Neutrophil (primary cell): ENCODE measurements around the gene LIMA1.
"Not testable (repeated sequence)": the region's sequence is repeated elsewhere in the genome, so short reads cannot be mapped to it uniquely, and the experiment has no call there.

Source experiments
- H3K27ac ChIP-seq: fragments of 200-600 bp; sonication (generic); 2 replicates; pipeline ENCODE4 v1.5.1; 2016; ENCODE audit warnings: mild to moderate bottlenecking, moderate library complexity
- H3K27me3 ChIP-seq: fragments of 200-600 bp; sonication (generic); 2 replicates; pipeline ENCODE4 v1.6.0; 2016; ENCODE audit warnings: mild to moderate bottlenecking
- H3K36me3 ChIP-seq: fragments of 200-600 bp; sonication (generic); 2 replicates; pipeline ENCODE4 v1.5.1; 2017
- H3K4me1 ChIP-seq, 2 experiments: fragments of 200-600 bp in 1 of 2; sonication (generic) in 1 of 2; 1 replicate in 1 of 2; 2 replicates in 1 of 2; pipeline versions ENCODE4 v1.5.1 to v1.6.1; 2013 to 2016; ENCODE audit warnings: low read depth in 1 of 2, low read length in 1 of 2, mild to moderate bottlenecking in 1 of 2, moderate library complexity in 1 of 2; ENCODE audit not compliant: control insufficient read depth in 1 of 2, insufficient read depth in 1 of 2
- H3K4me3 ChIP-seq, 2 experiments: fragments of 200-600 bp in 1 of 2; sonication (generic) in 1 of 2; 1 replicate in 1 of 2; 2 replicates in 1 of 2; pipeline ENCODE4 v1.5.1; 2013 to 2016; ENCODE audit warnings: low read depth in 1 of 2, low read length in 1 of 2, mild to moderate bottlenecking in 1 of 2, moderate library complexity in 1 of 2
- H3K9me3 ChIP-seq: fragments of 200-600 bp; sonication (generic); 2 replicates; pipeline ENCODE4 v1.5.1; 2016
- TF ChIP-seq, protein P1 (sequence below): fragments of 200-600 bp; sonication (generic); IDR thresholded peaks from 2 replicates; pipeline ENCODE4 v1.5.1; 2016; ENCODE audit warnings: antibody characterized with exemption

The LIMA1 gene

DNA sequence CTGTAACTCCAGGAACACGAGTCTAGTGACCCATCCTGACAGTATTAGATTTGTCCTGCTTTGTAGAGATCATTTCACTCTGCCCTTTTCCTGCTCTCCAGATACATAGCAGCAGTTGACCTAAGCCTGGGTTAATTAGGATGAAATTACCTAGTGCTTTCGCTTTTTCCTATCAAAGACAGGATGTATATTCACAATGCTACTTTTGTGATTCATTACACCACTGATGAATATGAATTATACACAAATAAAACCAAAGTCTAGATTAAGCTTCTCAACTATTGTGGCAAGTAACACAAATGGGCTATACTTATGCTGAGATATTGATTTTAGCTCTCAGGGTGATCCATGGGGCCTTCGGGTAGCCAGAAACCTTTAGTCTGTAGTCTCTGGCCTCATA, 134.0 kb downstream of the LIMA1 start:
- no peak overlapping the region for H3K4me3 ChIP-seq
- H3K27me3 ChIP-seq: no peaks in the 10 kb centered on the region
- H3K27ac ChIP-seq: no peak overlapping the region
- no peaks in the 10 kb centered on the region for H3K9me3 ChIP-seq
- peaks cover 5% of the 10 kb centered on the region for H3K36me3 ChIP-seq
- no peaks in the 10 kb centered on the region for H3K4me1 ChIP-seq
- TF ChIP-seq, protein P1, sequence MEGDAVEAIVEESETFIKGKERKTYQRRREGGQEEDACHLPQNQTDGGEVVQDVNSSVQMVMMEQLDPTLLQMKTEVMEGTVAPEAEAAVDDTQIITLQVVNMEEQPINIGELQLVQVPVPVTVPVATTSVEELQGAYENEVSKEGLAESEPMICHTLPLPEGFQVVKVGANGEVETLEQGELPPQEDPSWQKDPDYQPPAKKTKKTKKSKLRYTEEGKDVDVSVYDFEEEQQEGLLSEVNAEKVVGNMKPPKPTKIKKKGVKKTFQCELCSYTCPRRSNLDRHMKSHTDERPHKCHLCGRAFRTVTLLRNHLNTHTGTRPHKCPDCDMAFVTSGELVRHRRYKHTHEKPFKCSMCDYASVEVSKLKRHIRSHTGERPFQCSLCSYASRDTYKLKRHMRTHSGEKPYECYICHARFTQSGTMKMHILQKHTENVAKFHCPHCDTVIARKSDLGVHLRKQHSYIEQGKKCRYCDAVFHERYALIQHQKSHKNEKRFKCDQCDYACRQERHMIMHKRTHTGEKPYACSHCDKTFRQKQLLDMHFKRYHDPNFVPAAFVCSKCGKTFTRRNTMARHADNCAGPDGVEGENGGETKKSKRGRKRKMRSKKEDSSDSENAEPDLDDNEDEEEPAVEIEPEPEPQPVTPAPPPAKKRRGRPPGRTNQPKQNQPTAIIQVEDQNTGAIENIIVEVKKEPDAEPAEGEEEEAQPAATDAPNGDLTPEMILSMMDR: no peak

DNA sequence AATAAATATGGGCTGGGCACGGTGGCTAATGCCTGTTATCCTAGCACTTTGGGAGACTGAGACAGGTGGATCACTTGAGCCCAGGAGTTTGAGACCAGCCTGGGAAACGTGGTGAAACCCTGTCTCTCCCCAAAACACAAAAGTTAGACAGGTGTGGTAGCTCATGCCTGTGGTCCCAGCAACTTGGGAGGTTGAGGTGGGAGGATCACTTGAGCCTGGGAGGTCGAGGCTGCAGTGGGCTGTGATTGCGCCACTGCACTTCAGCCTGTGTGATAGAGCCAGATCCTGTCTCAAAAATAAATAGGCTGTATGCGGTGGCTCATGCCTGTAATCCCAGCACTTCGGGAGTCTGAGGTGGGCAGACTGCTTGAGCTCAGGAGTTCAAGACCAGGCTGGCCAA, 135.3 kb downstream of the LIMA1 start:
- not testable (repeated sequence) for H3K9me3 ChIP-seq, H3K27ac ChIP-seq, H3K4me3 ChIP-seq, H3K4me1 ChIP-seq, H3K27me3 ChIP-seq
- peaks cover 10% of the 10 kb centered on the region for H3K36me3 ChIP-seq

DNA sequence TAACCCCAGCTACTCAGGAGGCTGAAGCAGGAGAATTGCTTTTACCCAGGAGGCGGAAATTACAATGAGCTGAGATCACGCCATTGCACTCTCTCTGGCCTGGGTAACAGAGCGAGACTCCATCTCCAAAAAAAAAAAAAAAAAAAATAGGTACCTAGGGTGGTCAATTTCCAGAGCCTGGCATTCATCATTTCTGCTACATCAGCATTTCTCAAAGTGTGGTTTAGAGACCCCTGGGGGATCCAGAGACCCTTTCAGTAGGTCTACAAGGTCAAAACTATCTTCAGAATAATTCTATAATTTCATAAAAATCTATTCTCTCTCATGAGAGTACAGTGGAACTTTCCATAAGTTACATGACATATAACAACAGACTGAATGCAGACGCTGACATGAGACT, 136.0 kb downstream of the LIMA1 start:
- Histone ChIP-seq H3K9me3 (no peaks in the 10 kb centered on the region), H3K27me3 (no peaks in the 10 kb centered on the region), H3K4me1 (no peaks in the 10 kb centered on the region), H3K27ac (no peak overlapping the region), H3K4me3 (no peak overlapping the region), H3K36me3 (peaks cover 17% of the 10 kb centered on the region)
- TF ChIP-seq, protein P1: no peak

DNA sequence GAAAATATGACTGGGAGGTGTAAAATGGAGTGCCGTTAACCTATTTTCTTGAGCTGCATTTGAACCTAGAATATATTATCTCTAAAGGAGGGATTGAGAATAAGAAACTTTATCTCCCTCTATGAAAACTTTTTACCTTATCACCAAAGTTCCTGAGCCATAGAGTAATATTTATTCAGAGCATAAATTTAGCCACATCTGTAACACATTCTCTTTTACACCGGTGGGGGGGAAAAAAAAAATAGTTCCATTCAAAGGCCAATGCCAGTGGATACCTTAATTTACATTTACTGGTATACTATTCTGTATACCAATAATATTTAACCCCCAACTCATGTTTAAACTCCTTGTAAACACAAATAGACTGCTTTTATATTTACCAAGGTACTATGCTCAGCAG, 137.9 kb downstream of the LIMA1 start:
- no peaks in the 10 kb centered on the region for H3K27me3 ChIP-seq
- peaks cover 34% of the 10 kb centered on the region for H3K36me3 ChIP-seq
- no peak overlapping the region for H3K4me3 ChIP-seq
- TF ChIP-seq, protein P1: no peak
- H3K27ac ChIP-seq: no peak overlapping the region
- H3K4me1 ChIP-seq: no peaks in the 10 kb centered on the region
- no peaks in the 10 kb centered on the region for H3K9me3 ChIP-seq

DNA sequence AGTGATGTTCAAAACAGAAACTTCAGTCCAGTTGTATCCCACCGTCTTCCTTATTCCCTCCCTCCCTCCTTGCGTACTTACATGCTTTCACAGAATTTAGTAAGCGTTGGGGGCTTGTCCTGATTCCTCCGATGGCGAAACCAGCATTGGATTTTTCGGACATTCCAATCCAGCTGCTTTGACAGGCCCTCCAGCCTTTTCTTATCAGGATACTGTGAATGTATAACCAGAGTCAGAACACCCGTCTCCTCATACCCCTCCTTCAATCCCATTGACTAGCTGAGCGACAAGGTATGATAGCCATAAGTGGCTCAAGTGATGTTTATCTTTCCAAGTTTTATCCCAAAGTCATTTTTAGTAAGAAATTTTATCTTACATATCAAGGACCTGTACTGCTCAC, 140.3 kb downstream of the LIMA1 start:
- Histone ChIP-seq H3K4me3 (no peak overlapping the region), H3K36me3 (peaks cover 55% of the 10 kb centered on the region), H3K9me3 (no peaks in the 10 kb centered on the region), H3K27me3 (no peaks in the 10 kb centered on the region), H3K4me1 (no peaks in the 10 kb centered on the region), H3K27ac (no peak overlapping the region)
- TF ChIP-seq, protein P1: no peak

DNA sequence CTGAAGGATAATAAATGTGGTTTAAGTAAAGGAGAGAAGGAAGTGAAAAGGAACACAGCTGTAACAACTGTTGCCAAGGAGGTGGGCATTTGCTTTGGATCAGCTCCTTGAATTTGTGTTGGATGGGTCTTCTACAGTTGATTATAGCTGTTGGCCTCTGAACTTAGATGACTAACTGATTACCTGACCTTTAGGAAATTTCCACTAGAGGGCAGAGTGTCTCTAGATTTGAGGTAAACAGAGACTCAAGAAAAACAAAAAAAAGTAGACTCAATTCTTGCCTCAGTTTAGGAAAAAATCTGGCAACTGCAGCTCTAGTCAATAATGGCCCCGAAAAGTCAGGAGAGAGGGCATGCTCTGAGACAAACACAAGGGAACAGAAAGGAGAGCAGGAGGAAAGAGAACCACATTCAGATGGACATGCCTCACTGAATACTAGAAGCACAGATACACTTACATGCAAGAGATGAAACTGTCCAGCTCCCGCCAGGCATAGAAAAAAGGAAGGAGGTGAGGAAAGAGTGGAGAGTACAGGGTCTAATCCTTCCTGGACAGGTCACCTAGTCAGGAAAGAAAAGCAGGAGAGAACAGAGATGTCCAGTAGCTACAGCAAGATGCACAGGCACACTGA, 150.7 kb downstream of the LIMA1 start:
- Histone ChIP-seq H3K27ac (no peak overlapping the region), H3K36me3 (peaks cover 91% of the 10 kb centered on the region), H3K27me3 (no peaks in the 10 kb centered on the region), H3K9me3 (no peaks in the 10 kb centered on the region), H3K4me1 (no peaks in the 10 kb centered on the region), H3K4me3 (no peak overlapping the region)
- TF ChIP-seq, protein P1: no peak
